Neural progenitor cell (in vitro differentiated cells): ENCODE data around the gene PRR18. TPM values are rescaled to one million over a fixed set of nuclear protein-coding genes. Genes with fewer than 3 reads are reported as not detected.

ENCODE experiments used
- DNase-seq: peaks from one replicate; pipeline ENCODE4 v3.0.0-alpha.2; 2016; ENCODE audit warnings: low spot score
- H2AFZ ChIP-seq: fragments of 200-600 bp; sonication (generic); replicated peaks from 2 replicates; pipeline ENCODE4 v1.6.1; 2016; ENCODE audit warnings: antibody characterized with exemption
- H3F3A ChIP-seq: fragments of 200-600 bp; sonication (generic); 2 replicates; pipeline ENCODE4 v1.6.1; 2016; ENCODE audit warnings: antibody characterized with exemption, low read depth
- H3K27ac ChIP-seq: fragments of 200-600 bp; sonication (generic); 2 replicates; pipeline ENCODE4 v1.5.1; 2016; ENCODE audit warnings: mild to moderate bottlenecking
- H3K27me3 ChIP-seq: fragments of 200-600 bp; sonication (generic); 2 replicates; pipeline ENCODE4 v1.6.1; 2016; ENCODE audit warnings: mild to moderate bottlenecking, moderate library complexity
- H3K36me3 ChIP-seq: fragments of 200-600 bp; sonication (generic); 2 replicates; pipeline ENCODE4 v1.5.1; 2016
- H3K4me1 ChIP-seq: fragments of 200-600 bp; sonication (generic); 2 replicates; pipeline ENCODE4 v1.6.1; 2016; ENCODE audit warnings: mixed run types
- H3K4me2 ChIP-seq: fragments of 200-600 bp; sonication (generic); 2 replicates; pipeline ENCODE4 v1.6.1; 2016
- H3K4me3 ChIP-seq: fragments of 200-600 bp; sonication (generic); 2 replicates; pipeline ENCODE4 v1.5.1; 2016
- H3K79me2 ChIP-seq: fragments of 200-600 bp; sonication (generic); 2 replicates; pipeline ENCODE4 v1.6.1; 2016; ENCODE audit warnings: low read depth
- H3K9ac ChIP-seq: fragments of 200-600 bp; sonication (generic); 2 replicates; pipeline ENCODE4 v1.6.1; 2016
- H3K9me3 ChIP-seq: fragments of 200-600 bp; sonication (generic); 2 replicates; pipeline ENCODE4 v1.5.1; 2016; ENCODE audit warnings: low read depth
- H4K20me1 ChIP-seq: fragments of 200-600 bp; sonication (generic); 2 replicates; pipeline ENCODE4 v1.6.1; 2016; ENCODE audit warnings: low read depth
- H3K27ac Mint-ChIP-seq: 3 replicates; pipeline ENCODE4 v1.8.0; 2021; ENCODE audit warnings: mixed read lengths
- H3K27me3 Mint-ChIP-seq: 2 replicates; pipeline ENCODE4 v1.8.0; 2022; ENCODE audit warnings: low read depth, mild to moderate bottlenecking, inconsistent platforms, moderate library complexity, mixed read lengths; ENCODE audit not compliant: insufficient read depth
- H3K36me3 Mint-ChIP-seq: 3 replicates; pipeline ENCODE4 v1.8.0; 2021; ENCODE audit warnings: mixed read lengths
- H3K4me1 Mint-ChIP-seq: 3 replicates; pipeline ENCODE4 v1.8.0; 2021; ENCODE audit warnings: mixed read lengths
- H3K4me3 Mint-ChIP-seq: 3 replicates; pipeline ENCODE4 v1.8.0; 2021; ENCODE audit warnings: mild to moderate bottlenecking, moderate library complexity, mixed read lengths
- H3K9me3 Mint-ChIP-seq: 3 replicates; pipeline ENCODE4 v1.8.0; 2020; ENCODE audit warnings: mixed read lengths
- EZH2 ChIP-seq: fragments of 200-600 bp; sonication (generic); IDR thresholded peaks from 2 replicates; pipeline ENCODE4 v1.6.1; 2017; ENCODE audit warnings: antibody characterized with exemption, mild to moderate bottlenecking, moderate library complexity
- EZH2phosphoT487 ChIP-seq: fragments of 200-600 bp; sonication (generic); IDR thresholded peaks from 2 replicates; pipeline ENCODE4 v1.6.1; 2017; ENCODE audit warnings: antibody characterized with exemption
- total RNA-seq: library from RNA; depleted of rRNA; stranded (reverse); fragments of >200 nt; gene quantifications from 2 replicates; pipeline ENCODE4 v1.2.3, GENCODE V29; 2015; ENCODE audit warnings: low replicate concordance
- TF ChIP-seq, protein P1 (sequence below): fragments of 200-600 bp; sonication (generic); IDR thresholded peaks from 2 replicates; pipeline ENCODE4 v1.5.1; 2017; ENCODE audit warnings: antibody characterized with exemption, mild to moderate bottlenecking

Gene PRR18
- total RNA-seq, 1 donor from 2014 or later, result 0.13 TPM

DNA sequence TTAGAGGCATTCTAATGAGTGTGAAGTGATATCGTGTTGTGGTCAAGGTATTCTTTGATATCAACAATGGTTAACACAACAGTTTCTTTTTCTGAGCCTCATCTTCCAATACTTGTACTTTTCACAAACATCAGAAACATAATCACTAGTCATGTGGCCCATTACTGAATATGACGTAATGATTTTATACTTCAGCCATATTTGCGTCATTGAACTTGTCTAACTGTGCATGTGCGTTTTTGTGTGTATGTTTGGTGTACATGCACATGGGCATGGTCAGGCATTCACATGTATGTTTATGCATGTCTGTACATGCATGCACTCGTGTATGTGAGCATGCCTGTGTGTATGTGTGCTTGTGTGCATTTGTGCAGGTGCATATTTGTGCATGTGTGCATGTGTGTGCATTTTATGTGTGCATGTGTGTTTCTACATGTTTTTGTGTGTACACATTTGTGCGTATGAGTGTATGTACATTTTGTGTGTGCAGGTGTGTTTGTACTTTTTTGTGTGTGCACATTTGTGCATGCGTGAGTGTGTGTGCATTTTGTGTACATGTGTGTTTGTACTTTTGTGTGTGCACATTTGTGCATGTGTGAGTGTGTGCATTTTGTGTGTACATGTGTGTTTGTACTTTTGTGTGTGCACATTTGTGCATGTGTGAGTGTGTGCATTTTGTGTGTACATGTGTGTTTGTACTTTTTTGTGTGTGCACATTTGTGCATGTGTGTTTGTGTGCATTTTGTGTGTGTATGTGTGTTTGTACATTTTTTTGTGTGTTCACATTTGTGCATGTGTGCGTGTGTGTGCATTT lies 29.4 kb downstream of the PRR18 start:
- Histone ChIP-seq H3K4me3 (no peak overlapping the region), H3K27me3 (peaks cover 14% of the 10 kb centered on the region), H3K27ac (no peak overlapping the region), H3K79me2 (no peaks in the 10 kb centered on the region), H3K36me3 (no peaks in the 10 kb centered on the region), H3K4me2 (no peak overlapping the region), H3K9ac (no peak overlapping the region), H4K20me1 (no peaks in the 10 kb centered on the region), H2AFZ (no peak overlapping the region), H3F3A (peaks cover 3% of the 10 kb centered on the region), H3K9me3 (no peaks in the 10 kb centered on the region), H3K4me1 (peaks cover 8% of the 10 kb centered on the region)
- H3K36me3 Mint-ChIP-seq, result no peaks in the 10 kb centered on the region
- peaks cover 13% of the 10 kb centered on the region for H3K27me3 Mint-ChIP-seq
- H3K27ac Mint-ChIP-seq, result no peak overlapping the region
- TF ChIP-seq EZH2phosphoT487 (no peak), EZH2 (no peak)
- TF ChIP-seq, protein P1, sequence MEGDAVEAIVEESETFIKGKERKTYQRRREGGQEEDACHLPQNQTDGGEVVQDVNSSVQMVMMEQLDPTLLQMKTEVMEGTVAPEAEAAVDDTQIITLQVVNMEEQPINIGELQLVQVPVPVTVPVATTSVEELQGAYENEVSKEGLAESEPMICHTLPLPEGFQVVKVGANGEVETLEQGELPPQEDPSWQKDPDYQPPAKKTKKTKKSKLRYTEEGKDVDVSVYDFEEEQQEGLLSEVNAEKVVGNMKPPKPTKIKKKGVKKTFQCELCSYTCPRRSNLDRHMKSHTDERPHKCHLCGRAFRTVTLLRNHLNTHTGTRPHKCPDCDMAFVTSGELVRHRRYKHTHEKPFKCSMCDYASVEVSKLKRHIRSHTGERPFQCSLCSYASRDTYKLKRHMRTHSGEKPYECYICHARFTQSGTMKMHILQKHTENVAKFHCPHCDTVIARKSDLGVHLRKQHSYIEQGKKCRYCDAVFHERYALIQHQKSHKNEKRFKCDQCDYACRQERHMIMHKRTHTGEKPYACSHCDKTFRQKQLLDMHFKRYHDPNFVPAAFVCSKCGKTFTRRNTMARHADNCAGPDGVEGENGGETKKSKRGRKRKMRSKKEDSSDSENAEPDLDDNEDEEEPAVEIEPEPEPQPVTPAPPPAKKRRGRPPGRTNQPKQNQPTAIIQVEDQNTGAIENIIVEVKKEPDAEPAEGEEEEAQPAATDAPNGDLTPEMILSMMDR, result no peak
- H3K4me1 Mint-ChIP-seq, result peaks cover 43% of the 10 kb centered on the region
- no peak overlapping the region for H3K4me3 Mint-ChIP-seq
- DNase-seq, result no peak
- no peaks in the 10 kb centered on the region for H3K9me3 Mint-ChIP-seq

DNA sequence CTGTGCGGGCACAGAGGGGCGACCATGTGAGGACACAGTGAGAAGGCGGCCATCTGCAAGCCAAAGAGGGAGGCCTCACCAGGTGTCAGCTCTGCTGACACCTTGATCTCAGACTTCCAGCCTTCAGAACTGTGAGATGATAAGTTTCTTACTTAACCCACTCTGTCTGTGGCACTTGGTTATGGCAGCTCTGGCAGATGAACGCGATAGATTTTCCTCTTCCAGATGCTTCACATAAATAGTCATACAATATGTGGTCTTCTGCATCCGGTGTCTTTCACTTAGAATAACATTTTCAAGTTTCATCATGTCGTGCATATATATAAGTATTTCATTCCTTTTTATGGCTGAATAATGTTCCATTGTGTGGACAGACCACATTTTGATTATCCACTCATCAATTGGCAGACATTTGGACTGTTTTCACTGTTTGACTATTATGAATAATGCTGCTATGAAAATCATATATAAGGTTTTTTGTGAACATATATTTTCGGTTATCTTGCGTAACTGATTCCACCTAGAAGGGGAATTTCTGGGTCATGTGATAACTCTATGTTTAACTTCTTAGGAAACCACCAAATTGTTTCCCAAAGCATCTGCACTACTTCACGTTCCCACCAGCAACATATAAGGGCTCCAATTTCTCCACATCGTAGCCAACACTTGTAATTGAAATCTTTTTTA lies 30.2 kb downstream of the PRR18 start:
- Mint-ChIP-seq H3K9me3 (no peaks in the 10 kb centered on the region), H3K4me1 (peaks cover 40% of the 10 kb centered on the region), H3K27me3 (peaks cover 13% of the 10 kb centered on the region), H3K36me3 (no peaks in the 10 kb centered on the region), H3K27ac (peak overlapping the region; percentile 64), H3K4me3 (no peak overlapping the region)
- no peak overlapping the region for H3K9ac ChIP-seq
- no peak overlapping the region for H3K4me3 ChIP-seq
- DNase-seq, result no peak
- no peak for TF ChIP-seq EZH2phosphoT487
- TF ChIP-seq, protein P1, result no peak
- TF ChIP-seq EZH2, result no peak
- H3K4me2 ChIP-seq, result no peak overlapping the region
- no peaks in the 10 kb centered on the region for H4K20me1 ChIP-seq
- H3K27ac ChIP-seq, result no peak overlapping the region
- no peaks in the 10 kb centered on the region for H3K36me3 ChIP-seq
- H3K79me2 ChIP-seq, result no peaks in the 10 kb centered on the region
- H3K4me1 ChIP-seq, result peaks cover 8% of the 10 kb centered on the region
- peaks cover 14% of the 10 kb centered on the region for H3K27me3 ChIP-seq
- H3K9me3 ChIP-seq, result no peaks in the 10 kb centered on the region
- H3F3A ChIP-seq, result peaks cover 3% of the 10 kb centered on the region
- no peak overlapping the region for H2AFZ ChIP-seq

DNA sequence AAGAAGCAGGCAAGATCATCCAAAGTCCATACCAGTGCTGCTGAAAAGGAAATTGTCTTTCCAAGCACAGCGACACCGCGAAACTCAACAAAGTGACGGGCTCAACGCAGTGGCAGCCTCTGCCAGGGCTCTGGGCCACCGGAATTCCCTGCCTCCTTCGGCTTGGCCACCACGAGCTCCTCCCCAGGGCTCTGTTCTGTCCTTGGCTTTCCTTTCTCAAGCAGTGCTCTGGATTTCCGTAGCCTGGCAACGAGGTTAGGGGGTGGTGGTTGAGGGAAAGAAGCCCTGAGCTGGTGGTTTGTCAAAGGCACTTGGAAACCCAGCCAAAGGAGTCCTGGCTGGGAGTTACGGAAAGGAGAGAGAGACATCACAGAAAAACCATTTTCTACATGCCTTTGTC lies 31.2 kb downstream of the PRR18 start:
- peaks cover 9% of the 10 kb centered on the region for H3K27me3 Mint-ChIP-seq
- no peaks in the 10 kb centered on the region for H3K36me3 Mint-ChIP-seq
- H3K4me3 Mint-ChIP-seq, result peak overlapping the region; percentile 70
- H3K4me1 ChIP-seq, result peaks cover 8% of the 10 kb centered on the region
- no peaks in the 10 kb centered on the region for H3K36me3 ChIP-seq
- H3K9me3 ChIP-seq, result no peaks in the 10 kb centered on the region
- peaks cover 3% of the 10 kb centered on the region for H3F3A ChIP-seq
- no peak overlapping the region for H3K4me3 ChIP-seq
- no peaks in the 10 kb centered on the region for H3K79me2 ChIP-seq
- H3K27ac Mint-ChIP-seq, result peak overlapping the region; percentile 84
- no peak overlapping the region for H2AFZ ChIP-seq
- H3K9me3 Mint-ChIP-seq, result no peaks in the 10 kb centered on the region
- H4K20me1 ChIP-seq, result no peaks in the 10 kb centered on the region
- H3K27me3 ChIP-seq, result peaks cover 14% of the 10 kb centered on the region
- no peak overlapping the region for H3K4me2 ChIP-seq
- TF ChIP-seq EZH2phosphoT487 (no peak), EZH2 (no peak)
- TF ChIP-seq, protein P1, result no peak
- no peak overlapping the region for H3K9ac ChIP-seq
- no peak overlapping the region for H3K27ac ChIP-seq
- DNase-seq, result peak; percentile 44
- H3K4me1 Mint-ChIP-seq, result peaks cover 31% of the 10 kb centered on the region
